Fibroblast of peridontal ligament (primary cell): Measurements from ENCODE around the gene GRM6.

Experiments
- DNase-seq: peaks from one replicate; pipeline ENCODE4 v3.0.0-alpha.2; 2010; ENCODE audit errors: extremely low read depth

Gene GRM6

GRCh38 chr5:178984145-178985072 lies 10.7 kb downstream of the GRM6 start:
- no peak for DNase-seq

- DNase-seq = no peak
Observed at GRCh38 chr5:178983728-178984127, 11.4 kb downstream of the GRM6 start.

- DNase-seq = no peak
Observed at GRCh38 chr5:178982941-178983340, 12.2 kb downstream of the GRM6 start.

GRCh38 chr5:178981381-178981780 lies 13.7 kb downstream of the GRM6 start:
- DNase-seq = no peak

DNA sequence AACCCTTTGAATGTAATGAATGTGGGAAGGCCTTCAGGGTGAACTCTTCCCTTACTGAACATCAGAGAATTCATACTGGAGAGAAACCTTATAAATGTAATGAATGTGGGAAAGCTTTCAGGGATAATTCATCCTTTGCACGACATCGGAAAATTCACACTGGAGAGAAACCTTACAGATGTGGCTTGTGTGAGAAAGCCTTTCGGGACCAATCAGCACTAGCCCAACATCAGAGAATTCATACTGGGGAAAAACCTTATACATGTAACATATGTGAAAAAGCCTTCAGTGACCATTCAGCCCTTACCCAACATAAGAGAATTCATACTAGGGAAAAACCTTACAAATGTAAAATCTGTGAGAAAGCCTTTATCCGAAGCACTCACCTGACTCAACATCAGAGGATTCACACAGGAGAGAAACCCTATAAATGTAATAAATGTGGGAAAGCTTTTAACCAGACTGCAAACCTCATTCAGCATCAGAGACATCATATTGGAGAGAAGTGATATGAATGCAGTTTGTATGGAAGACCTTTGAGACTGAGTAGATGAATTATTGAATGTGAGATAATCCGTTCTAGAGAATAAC lies 29.6 kb downstream of the GRM6 start:
- no peak for DNase-seq

DNA sequence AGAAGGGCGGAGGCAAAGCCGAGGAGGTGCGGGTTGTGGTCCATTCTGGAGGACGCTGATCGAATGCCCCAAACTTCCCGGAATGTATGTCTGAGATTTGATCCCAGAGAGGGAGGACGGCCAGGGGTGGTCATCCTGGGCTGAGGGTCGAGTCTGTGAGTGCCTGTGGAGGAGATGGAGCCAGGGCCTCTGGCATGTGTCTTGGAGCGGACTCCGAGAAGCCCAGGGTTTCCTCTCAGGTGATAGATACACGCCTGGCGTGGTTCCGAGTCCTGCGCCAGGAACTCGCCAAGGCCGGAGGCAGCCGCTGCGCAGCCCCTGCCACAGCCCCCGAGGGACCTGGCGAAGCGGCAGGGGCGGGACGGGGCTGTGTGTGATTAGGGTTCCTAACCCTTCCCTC lies 53.8 kb downstream of the GRM6 start:
- DNase-seq = no peak

DNA sequence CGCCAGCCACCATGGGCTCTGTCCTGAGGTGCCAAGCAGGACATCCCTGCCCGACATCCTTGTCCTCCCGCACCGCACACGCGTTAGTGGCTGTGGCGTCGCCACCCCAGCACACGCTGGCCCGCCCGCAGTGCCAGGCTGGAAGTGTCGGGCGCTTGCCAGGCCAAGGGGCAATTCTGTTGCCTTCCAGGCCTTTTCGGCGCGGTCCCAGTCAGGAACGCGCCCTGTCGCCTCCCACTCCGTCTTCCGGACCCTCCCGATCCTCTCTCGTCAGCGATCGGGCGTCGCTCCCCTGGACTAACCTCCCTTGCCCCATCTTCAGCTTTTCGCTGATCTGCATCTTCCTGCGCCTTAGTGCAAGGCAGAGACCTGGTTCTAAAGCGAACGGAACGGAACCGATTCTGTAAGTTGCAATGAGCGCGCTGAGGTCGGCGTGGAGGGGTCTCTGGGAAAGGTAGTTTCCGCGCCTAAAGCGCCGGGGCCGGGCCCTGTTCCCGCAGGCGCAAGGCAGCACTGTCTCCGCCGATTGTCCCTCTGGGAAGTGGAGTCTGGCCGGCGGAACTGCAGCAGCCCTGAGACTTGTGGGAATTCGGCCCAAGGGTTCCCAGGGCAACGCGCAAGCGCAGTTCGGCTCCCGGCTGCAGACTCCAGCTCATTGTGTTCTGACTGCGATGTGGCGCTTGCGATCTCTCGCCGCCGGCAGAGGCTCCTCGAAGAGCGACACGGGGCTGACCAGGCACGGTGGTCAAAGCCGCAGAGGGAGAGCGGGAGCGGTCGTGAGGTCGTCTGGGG lies 54.4 kb downstream of the GRM6 start, which contains the start of gene ZNF454:
Gene ZNF454 (plus strand): TSS at position 630 of the 792 bp plus-strand sequence. CDS start 1,594 bp downstream, outside the sequence.
- peak; percentile 93 for DNase-seq

DNA sequence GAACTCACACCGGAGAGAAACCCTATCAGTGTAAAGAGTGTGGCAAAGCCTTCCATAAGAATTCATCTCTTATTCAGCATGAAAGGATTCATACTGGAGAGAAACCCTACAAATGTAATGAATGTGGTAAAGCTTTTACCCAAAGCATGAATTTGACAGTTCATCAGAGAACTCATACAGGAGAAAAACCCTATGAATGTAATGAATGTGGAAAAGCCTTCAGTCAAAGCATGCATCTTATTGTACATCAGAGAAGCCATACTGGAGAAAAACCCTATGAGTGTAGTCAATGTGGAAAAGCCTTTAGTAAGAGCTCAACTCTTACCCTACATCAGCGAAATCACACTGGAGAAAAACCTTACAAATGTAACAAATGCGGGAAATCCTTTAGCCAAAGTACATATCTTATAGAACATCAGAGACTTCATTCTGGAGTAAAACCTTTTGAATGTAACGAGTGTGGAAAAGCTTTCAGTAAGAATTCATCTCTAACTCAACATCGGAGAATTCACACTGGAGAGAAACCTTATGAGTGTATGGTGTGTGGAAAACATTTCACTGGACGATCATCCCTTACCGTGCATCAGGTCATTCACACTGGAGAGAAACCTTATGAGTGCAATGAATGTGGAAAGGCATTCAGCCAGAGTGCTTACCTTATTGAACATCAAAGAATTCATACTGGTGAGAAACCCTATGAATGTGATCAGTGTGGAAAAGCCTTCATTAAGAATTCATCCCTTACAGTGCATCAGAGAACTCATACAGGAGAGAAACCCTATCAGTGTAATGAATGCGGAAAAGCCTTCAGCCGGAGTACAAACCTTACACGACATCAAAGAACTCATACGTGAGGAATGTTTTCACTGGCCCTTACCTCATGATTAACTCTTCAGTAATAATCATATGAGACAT lies 63.0 kb downstream of the GRM6 start:
- DNase-seq = no peak
